GM12872 (cell line): ENCODE measurements around the gene CTDSP1.
A peak's percentile ranks its signal among the peaks of the same experiment; 100 is the strongest.

Experiments
- CTCF ChIP-seq: IDR thresholded peaks from 3 replicates; pipeline ENCODE4 v1.5.1; 2011; ENCODE audit warnings: low read depth, mild to moderate bottlenecking, low read length, moderate library complexity; ENCODE audit not compliant: insufficient read depth

Gene CTDSP1

GRCh38 chr2:218402911-218403411 lies 3.3 kb downstream of the CTDSP1 start:
- TF ChIP-seq CTCF: no peak

DNA sequence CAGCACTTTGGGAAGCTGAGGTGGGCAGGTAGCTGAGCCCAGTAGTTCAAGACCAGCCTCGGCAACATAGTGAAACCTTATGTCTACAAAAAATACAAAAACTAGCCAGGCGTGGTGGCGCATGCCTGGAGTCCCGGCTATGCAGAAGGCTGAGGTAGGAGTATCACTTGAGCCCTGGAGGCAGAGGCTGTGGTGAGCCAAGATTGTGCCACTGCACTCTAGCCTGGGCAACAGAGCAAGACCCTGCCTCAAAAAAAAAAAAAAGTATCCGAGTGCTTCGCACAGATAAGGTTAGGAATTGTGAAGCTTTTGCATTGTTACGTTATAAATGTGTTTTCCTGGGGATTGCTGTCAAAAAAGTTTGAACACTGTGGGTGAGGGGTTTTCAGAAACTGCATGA lies 4.1 kb downstream of the CTDSP1 start:
- TF ChIP-seq CTCF: no peak

- TF ChIP-seq CTCF: no peak
Observed at GRCh38 chr2:218404351-218405085, 4.8 kb downstream of the CTDSP1 start.

GRCh38 chr2:218405086-218405745 lies 5.5 kb downstream of the CTDSP1 start:
- no peak for TF ChIP-seq CTCF

DNA sequence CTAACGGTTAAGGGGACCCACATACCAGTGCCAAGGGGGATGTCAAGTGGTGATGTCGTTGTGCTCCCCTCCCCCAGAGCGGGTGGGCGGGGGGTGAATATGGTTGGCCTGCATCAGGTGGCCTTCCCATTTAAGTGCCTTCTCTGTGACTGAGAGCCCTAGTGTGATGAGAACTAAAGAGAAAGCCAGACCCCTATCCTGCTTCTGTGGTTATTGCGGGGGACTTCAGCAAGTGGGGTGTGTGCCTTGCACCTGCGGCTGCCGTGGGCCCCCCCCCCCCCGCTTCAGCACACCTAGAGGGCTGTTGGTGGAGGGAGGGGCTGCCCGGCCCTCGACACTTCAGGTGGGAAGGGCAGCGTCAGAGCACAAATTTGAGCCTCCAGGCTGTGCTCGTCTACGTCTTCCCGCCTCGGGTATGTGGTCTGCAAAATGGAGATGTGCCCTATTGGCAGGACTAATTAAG lies 6.1 kb downstream of the CTDSP1 start:
- TF ChIP-seq CTCF: no peak

DNA sequence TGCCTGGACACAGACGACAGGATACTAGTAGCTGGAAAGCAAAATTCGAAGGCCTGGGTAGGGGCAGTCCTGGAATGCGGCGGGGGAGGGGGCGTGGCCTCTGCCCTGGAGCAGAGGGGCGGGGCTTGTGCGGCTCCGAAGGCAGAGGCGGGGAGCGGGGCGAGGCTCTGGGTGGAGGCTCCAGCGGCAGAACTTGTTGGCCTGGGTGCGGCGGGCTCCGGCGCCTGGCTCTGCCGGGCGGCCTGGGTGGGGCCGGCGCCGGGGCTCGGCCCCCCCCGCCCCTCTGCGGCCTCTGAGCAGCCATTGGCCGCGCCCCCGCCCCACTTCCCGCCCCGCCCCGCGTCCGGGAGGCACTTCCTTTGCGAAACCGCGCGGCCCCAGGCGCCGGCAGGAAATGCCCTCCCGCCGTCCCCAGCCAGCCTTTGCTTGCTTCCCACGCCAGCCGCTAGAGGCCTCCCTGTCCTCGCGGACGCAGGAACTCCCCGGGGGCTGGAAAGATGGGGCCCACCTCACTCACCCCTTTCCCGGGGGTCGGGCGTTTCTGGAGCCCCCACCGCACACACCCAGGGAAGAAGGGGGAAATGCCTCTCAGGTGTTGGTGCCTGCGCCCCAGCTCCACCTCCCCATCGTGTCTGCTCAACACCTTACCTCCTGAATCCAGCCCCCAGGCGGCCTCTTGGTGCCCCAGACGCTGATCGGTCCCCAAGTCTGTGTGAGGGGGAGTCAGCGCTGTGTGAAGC lies 6.7 kb downstream of the CTDSP1 start:
- peak; percentile 81 for TF ChIP-seq CTCF
